Measurements from ENCODE around the gene RAD51B. TPM values are rescaled to one million over a fixed set of nuclear protein-coding genes. Genes with fewer than 3 reads are reported as not detected.

Gene RAD51B
- total RNA-seq, 3 donors from 2014 or later = 10.6 to 77.6 (median 33.8) TPM

GRCh38 chr14:68729556-68729955, 910.0 kb downstream of the RAD51B start:
- Histone ChIP-seq H3K4me3 (no peak overlapping the region), H3K4me1 (no peaks in the 10 kb centered on the region), H3K27ac (no peak overlapping the region), H3K27me3 (no peaks in the 10 kb centered on the region), H3K9me3 (no peaks in the 10 kb centered on the region), H3K36me3 (no peaks in the 10 kb centered on the region)
- no peak for DNase-seq (ENCODE audit: low spot score in 2 of 2)
- TF ChIP-seq POLR2AphosphoS5 (IDR thresholded peaks at IDR 0.05) = peak in 1 of 3 donors; percentile 77
- TF ChIP-seq CTCF (IDR thresholded peaks at IDR 0.05) = no peak
- TF ChIP-seq POLR2A (IDR thresholded peaks at IDR 0.05) = no peak
- intact Hi-C loops (cut with DNase I; ENCODE audit: low total_unique reads) = no loop called here

- H3K27me3 ChIP-seq = no peaks in the 10 kb centered on the region
- no peak overlapping the region for H3K4me3 ChIP-seq
- H3K36me3 ChIP-seq = no peaks in the 10 kb centered on the region
- peak overlapping the region in 1 of 2 donors; percentile 14 for H3K27ac ChIP-seq
- TF ChIP-seq POLR2A (IDR thresholded peaks at IDR 0.05) = no peak
- no peak for TF ChIP-seq CTCF (IDR thresholded peaks at IDR 0.05)
- no peak for TF ChIP-seq POLR2AphosphoS5 (IDR thresholded peaks at IDR 0.05)
- DNase-seq (ENCODE audit: low spot score in 2 of 2) = no peak
- no peaks in the 10 kb centered on the region for H3K4me1 ChIP-seq
- no peaks in the 10 kb centered on the region for H3K9me3 ChIP-seq
- intact Hi-C loops (cut with DNase I; ENCODE audit: low total_unique reads) = no loop called here
Measured at GRCh38 chr14:68730348-68730747, 910.8 kb downstream of the RAD51B start.

DNA sequence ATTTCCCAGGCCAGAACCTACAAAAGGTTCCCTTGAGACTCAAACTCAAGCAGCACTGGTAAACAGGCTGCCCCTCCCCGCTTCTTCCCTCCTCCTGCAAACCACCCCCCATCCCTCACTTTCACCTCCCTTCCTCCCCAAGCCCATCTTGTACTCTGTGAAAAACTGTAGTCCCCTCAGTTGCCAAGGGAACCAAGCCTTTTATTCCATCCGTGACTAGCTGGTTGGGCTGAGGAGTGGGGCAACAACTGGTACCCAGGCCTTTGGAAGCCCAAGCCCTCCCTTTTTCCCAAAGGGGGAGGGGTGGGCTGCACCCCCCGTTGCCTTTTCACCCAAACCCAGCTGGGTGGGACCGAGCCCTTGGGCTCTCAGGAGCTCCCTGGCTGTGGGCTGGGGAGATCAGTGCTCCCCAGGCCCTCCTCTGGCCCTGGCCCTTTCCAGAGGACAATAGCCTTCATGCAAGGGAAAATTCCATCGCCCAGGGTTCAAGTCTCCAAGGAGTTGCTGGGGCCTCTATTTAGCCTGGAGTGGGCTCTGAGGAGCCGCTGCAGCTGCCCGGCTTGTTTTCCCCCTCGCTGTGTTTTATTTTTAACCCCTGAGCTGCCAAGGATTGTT, 911.3 kb downstream of the RAD51B start:
- no peaks in the 10 kb centered on the region for H3K27me3 ChIP-seq
- H3K36me3 ChIP-seq = no peaks in the 10 kb centered on the region
- intact Hi-C loops (cut with DNase I; ENCODE audit: low total_unique reads) = no loop called here
- H3K27ac ChIP-seq = peak overlapping the region in 1 of 2 donors; percentile 46
- TF ChIP-seq POLR2AphosphoS5 (IDR thresholded peaks at IDR 0.05) = no peak
- no peak for TF ChIP-seq CTCF (IDR thresholded peaks at IDR 0.05)
- no peak for TF ChIP-seq POLR2A (IDR thresholded peaks at IDR 0.05)
- no peak overlapping the region for H3K4me3 ChIP-seq
- H3K4me1 ChIP-seq = no peaks in the 10 kb centered on the region
- DNase-seq (ENCODE audit: low spot score in 2 of 2) = no peak
- H3K9me3 ChIP-seq = no peaks in the 10 kb centered on the region

GRCh38 chr14:68733086-68733914, 913.7 kb downstream of the RAD51B start:
- intact Hi-C loops (cut with DNase I; ENCODE audit: low total_unique reads) = no loop called here
- TF ChIP-seq CTCF (IDR thresholded peaks at IDR 0.05) = no peak
- TF ChIP-seq POLR2A (IDR thresholded peaks at IDR 0.05) = no peak
- TF ChIP-seq POLR2AphosphoS5 (IDR thresholded peaks at IDR 0.05) = no peak
- Histone ChIP-seq H3K27ac (no peak overlapping the region), H3K4me3 (no peak overlapping the region), H3K4me1 (no peaks in the 10 kb centered on the region), H3K9me3 (no peaks in the 10 kb centered on the region), H3K36me3 (no peaks in the 10 kb centered on the region), H3K27me3 (no peaks in the 10 kb centered on the region)
- DNase-seq (ENCODE audit: low spot score in 2 of 2) = no peak

- H3K9me3 ChIP-seq = no peaks in the 10 kb centered on the region
- intact Hi-C loops (cut with DNase I; ENCODE audit: low total_unique reads) = no loop called here
- no peaks in the 10 kb centered on the region for H3K4me1 ChIP-seq
- DNase-seq (ENCODE audit: low spot score in 2 of 2) = no peak
- peak overlapping the region; percentile 5 to 20 for H3K27ac ChIP-seq
- no peaks in the 10 kb centered on the region for H3K36me3 ChIP-seq
- H3K27me3 ChIP-seq = no peaks in the 10 kb centered on the region
- no peak for TF ChIP-seq CTCF (IDR thresholded peaks at IDR 0.05)
- no peak for TF ChIP-seq POLR2AphosphoS5 (IDR thresholded peaks at IDR 0.05)
- TF ChIP-seq POLR2A (IDR thresholded peaks at IDR 0.05) = no peak
- no peak overlapping the region for H3K4me3 ChIP-seq
Measured at GRCh38 chr14:68734231-68734732, 914.7 kb downstream of the RAD51B start.
